Measurements from ENCODE around the gene GPRIN3.

DNA sequence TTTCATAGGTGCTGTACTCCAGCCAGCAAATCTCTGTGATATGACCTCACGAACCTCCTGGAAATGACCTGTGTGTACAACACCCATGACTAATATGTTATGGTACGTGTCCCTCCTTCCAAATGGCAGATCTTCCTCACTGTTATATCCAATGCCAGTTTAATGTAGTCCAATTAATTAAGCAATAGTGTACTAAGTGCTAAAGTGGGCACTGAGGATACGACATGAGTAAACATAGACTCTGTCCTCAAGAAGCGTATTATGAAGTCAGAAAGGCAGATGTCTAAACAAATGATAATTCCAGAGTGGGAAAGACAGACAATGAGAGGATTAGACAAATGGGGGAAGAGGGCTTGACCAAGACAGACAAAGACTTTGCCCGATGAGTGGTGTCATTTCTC, 33.9 kb downstream of the GPRIN3 start:
- TF ChIP-seq ZNF366 (tag by site-specific recombination; conservative IDR thresholded peaks at IDR 0.05) (no peak), ZNF639 (tag by site-specific recombination; IDR thresholded peaks at IDR 0.05) (no peak), CTCF (tag by site-specific recombination; IDR thresholded peaks at IDR 0.05) (no peak), SCRT2 (tag by site-specific recombination; IDR thresholded peaks at IDR 0.05) (no peak), ZBTB49 (tag by site-specific recombination; IDR thresholded peaks at IDR 0.05; ENCODE audit: low read depth) (no peak), ZNF785 (tag by site-specific recombination; IDR thresholded peaks at IDR 0.05) (no peak), KLF16 (tag by site-specific recombination; IDR thresholded peaks at IDR 0.05) (no peak), ZNF341 (tag by site-specific recombination; IDR thresholded peaks at IDR 0.05; ENCODE audit: low read depth) (no peak), ZNF292 (tag by site-specific recombination; IDR thresholded peaks at IDR 0.05; ENCODE audit: borderline replicate concordance, low read depth) (no peak), MYNN (tag by site-specific recombination; IDR thresholded peaks at IDR 0.05; ENCODE audit: borderline replicate concordance) (no peak), ZNF169 (tag by site-specific recombination; IDR thresholded peaks at IDR 0.05) (no peak), GLI4 (tag by site-specific recombination; IDR thresholded peaks at IDR 0.05) (no peak)
- TF ChIP-seq, protein P1, sequence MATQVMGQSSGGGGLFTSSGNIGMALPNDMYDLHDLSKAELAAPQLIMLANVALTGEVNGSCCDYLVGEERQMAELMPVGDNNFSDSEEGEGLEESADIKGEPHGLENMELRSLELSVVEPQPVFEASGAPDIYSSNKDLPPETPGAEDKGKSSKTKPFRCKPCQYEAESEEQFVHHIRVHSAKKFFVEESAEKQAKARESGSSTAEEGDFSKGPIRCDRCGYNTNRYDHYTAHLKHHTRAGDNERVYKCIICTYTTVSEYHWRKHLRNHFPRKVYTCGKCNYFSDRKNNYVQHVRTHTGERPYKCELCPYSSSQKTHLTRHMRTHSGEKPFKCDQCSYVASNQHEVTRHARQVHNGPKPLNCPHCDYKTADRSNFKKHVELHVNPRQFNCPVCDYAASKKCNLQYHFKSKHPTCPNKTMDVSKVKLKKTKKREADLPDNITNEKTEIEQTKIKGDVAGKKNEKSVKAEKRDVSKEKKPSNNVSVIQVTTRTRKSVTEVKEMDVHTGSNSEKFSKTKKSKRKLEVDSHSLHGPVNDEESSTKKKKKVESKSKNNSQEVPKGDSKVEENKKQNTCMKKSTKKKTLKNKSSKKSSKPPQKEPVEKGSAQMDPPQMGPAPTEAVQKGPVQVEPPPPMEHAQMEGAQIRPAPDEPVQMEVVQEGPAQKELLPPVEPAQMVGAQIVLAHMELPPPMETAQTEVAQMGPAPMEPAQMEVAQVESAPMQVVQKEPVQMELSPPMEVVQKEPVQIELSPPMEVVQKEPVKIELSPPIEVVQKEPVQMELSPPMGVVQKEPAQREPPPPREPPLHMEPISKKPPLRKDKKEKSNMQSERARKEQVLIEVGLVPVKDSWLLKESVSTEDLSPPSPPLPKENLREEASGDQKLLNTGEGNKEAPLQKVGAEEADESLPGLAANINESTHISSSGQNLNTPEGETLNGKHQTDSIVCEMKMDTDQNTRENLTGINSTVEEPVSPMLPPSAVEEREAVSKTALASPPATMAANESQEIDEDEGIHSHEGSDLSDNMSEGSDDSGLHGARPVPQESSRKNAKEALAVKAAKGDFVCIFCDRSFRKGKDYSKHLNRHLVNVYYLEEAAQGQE (tag by site-specific recombination; IDR thresholded peaks at IDR 0.05): no peak

All from HEK293 (cell line).